SHP77 (cell line): Measurements from ENCODE around the gene NCKAP5.

Experiments
- DNase-seq, 2 experiments: peaks; one replicate each; lab custom pipeline; 2025; lab: John Stamatoyannopoulos, UW

The NCKAP5 gene

GRCh38 chr2:133082034-133082433 lies 486.2 kb downstream of the NCKAP5 start:
- DNase-seq = no peak

GRCh38 chr2:133080822-133081221 lies 487.4 kb downstream of the NCKAP5 start:
- DNase-seq = no peak

DNA sequence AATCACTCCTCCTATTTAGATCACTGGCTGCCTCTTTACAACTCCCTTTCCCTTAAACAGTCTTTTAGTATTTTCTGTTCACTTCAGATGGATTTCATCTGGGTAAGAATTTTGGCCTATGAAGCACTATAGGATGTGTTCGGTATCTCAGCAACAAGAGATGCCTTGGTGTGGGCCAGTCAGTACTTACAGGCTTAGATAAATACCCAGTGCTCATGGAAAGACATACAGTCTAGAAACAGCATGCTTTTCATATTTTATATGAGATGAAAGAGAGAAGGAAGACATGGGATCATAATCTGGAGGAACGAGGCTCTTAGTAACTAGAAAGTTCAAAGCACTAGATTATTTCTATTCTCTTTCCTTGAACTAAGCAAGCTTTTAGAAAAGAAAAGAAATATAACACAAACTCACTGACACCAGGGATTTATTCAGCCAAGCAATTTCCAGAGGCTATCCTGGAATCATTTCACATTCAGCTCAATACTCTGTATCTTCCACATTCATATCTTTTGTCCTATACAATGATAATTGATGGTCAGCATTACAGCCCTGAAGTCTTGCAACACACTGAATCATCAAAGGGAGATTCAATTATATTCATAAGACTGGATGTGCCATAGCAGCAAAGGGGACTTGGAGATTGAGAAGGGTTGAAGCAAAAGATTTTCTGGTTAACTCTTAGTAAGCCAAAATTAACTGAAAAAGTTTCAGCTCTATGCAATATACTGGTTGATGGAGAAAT lies 489.4 kb downstream of the NCKAP5 start:
- no peak for DNase-seq

DNA sequence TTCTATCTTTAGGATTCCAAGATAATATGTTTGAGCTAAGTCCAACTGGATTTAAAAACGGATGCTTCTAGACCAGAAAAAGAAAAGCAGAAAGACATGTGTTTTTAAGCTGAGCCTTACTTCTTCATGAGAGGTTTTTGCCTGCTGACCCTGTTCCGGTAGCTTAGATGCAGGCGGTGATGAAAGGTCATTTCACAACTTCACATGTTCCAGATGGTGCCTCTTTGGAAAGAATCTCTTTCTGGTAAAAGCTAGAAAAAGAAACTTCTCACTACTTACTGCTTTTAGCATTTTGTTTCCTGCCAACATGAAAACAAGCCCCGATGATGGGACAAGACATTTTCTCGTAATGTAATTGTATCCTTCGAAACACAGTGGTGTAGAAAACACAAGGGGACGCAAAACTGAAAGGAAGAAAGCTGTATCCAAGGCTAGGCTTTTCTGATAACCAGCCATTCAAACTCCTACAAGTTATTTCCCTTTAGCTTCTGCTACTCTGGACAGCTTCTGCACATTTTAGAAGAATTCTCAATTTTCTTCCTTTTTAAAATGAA lies 490.9 kb downstream of the NCKAP5 start:
- DNase-seq = no peak

DNA sequence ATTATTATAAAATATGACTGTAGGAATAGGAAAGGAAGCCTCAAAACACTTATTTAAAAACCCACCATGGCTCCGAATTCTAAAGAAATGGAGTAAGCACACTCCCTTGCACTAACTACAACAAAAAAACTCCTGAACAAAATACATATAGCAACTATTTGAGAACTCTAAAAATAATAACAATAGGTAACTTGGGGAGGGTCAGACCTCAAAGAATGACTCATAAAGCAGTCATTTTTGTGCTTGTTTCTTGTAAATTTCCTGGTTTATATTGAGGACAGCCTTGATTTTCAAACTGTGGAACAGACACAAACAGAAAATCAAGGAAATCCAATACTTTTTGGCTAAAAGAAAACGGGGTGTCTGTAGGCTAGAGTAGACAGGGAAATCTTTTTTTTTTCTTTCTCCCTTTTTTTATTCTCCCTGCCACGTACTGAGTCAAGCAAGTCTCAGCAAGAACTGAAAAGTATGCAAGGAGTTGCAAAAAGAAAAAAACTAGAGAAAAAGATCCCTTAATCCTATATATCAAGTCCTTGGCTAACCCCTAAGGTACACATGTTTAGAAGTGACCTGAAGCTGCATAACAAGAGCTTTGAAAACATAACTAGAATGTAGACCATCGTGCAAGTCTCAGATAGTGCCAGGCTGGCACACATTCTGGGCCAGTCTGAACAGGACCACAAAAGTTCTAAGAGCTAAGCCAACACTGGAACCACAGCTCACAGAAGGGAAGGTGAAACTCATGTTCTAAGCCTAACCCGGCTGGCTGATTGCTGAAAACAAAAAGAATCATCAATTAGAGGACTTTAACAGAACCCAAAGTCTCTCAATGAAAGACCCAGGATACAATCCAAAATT lies 495.2 kb downstream of the NCKAP5 start:
- DNase-seq = no peak

DNA sequence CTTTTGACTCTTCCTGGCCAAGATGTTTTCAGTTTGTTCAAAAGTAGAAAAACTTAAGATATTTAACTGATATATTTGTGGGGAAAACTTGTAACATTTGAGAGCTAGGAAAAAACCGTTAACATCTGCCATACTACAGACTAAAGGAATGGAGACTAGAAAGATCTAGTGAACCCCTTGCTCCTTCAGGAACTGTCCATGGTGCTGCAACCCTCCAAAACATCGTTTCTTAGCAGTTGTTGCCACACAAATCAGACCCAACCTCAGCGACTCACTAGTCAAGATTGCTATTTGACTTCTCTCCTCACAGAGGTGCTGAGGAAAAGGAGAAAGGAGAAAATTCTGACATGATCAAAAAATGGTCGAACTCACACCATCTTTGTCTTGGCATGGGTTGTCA lies 504.5 kb downstream of the NCKAP5 start:
- no peak for DNase-seq

DNA sequence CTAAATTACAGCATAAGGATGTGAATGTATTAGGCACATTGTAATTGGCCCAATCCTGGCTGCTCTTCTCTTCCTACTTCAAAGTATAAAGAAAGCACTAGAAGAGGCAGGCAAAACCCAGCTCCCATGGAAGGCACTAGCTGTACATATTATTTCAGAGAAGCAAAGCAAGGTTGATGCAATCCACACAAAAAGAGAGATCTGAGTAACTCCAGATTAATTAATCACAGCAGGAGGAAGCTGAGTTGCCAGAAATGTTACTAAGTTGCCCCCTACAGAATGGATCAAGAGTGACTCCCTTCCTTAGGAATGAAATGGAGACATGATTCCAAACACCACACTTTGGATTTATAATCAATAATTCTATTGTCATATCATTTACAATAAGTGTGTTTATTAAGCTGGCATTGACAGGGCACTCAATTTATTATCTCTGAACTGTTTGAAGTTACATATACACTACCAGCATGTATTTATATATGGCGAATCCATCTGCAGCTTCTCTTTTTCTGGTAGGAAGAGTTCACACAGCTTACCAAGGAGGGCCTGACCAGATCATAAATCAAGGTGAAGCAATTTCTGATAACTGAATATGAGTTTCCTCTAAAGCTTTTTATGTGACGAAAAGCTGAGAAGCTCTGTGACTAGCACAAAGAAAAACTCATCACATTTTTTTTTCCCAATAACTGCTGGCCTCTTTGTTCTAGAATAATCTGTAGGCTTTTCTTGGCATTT lies 505.2 kb downstream of the NCKAP5 start:
- DNase-seq = no peak

GRCh38 chr2:133061874-133062593 lies 506.2 kb downstream of the NCKAP5 start:
- DNase-seq = no peak

GRCh38 chr2:133054297-133054696 lies 514.0 kb downstream of the NCKAP5 start:
- no peak for DNase-seq

- no peak for DNase-seq
Measured at GRCh38 chr2:133053541-133053940, 514.7 kb downstream of the NCKAP5 start.

DNA sequence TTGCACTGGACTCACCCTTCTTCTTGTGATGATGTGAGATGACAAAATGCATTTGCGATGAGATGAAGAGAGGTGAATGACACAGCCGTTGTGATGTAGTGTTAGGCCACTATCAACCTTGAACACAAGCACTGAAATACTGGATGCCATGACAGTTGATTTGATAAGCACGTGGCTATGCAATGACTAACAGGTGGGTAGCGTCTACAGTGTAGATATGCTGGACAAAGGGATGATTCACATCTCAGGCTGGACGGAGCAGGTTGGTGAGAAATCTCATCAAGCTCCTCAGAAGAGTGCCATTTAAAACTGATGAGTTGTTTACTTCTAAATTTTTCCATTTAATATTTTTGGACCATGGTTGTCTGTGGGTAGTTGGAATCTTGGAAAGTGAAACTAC lies 522.5 kb downstream of the NCKAP5 start:
- DNase-seq = no peak

DNA sequence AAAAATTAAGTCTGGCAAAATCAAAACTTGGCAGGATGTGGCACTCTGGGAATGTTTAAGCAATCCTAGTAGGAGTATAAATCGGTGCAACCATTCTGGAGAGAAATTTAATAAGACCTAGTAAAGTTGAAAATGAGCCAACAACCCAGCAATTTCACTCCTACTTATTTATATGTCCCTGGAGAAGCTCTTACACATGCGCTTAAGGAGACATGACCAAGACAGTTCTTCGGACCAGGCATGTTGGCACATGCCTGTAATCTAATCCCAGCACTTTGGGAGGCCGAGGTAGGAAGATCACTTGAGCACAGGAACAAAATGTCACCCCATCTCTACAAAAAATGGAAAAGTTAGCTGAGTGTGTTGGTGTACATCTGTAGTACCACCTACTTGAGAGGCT lies 523.7 kb downstream of the NCKAP5 start:
- no peak for DNase-seq

GRCh38 chr2:133040170-133040569 lies 528.1 kb downstream of the NCKAP5 start:
- DNase-seq = no peak

GRCh38 chr2:133039531-133039930 lies 528.7 kb downstream of the NCKAP5 start:
- no peak for DNase-seq

GRCh38 chr2:133026536-133027177 lies 541.6 kb downstream of the NCKAP5 start:
- DNase-seq = no peak

DNA sequence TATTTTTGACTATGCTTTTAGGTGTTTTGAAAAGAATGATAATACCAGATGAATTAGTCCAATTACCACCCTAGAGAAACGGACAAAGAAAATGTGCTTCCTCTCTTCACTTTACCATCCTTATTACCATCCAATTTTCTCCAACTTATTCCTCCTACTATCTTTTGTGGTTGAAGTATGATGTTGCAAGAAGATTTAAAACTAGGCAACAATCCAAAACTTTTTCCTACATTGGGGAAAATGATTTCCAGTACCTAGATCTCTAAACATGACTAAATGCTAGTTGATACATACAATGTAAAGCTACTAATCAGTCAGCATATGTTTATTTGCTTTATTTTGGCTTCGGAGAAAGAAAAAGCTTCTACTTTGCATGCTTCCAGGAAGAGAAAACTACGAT lies 543.3 kb downstream of the NCKAP5 start:
- DNase-seq = no peak

- DNase-seq = no peak
Measured at GRCh38 chr2:133012847-133013734, 555.2 kb downstream of the NCKAP5 start.

DNA sequence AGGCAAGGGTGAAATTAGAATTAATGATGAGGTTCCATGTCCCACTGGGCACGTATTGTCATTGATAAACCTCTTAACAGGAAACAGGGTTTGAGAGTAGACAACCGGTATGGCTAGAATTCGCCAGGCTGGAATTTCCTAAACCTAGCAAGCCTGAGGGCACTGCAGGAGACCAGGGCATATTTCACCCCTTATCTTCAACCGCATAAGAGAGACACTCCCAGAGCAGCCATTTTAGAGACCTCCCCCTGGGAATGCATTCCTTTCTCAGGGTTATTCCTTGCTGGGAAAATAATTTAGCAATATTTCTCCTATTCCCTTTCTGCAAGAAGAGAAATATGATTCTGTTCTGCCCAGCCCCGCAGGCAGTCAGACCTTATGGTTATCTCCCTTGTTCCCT lies 563.6 kb downstream of the NCKAP5 start:
- no peak for DNase-seq

GRCh38 chr2:132999421-132999820 lies 568.8 kb downstream of the NCKAP5 start:
- no peak for DNase-seq

- DNase-seq = no peak
Measured at GRCh38 chr2:132998221-132998620, 570.0 kb downstream of the NCKAP5 start.
